NK-92 treated with Interleukin-12 subunit alpha and Interleukin-12 subunit beta, amount 100 ng/mL, for 24 hours (cell line): Measurements from ENCODE around the gene PTMS.
"Not testable (repeated sequence)": the region's sequence is repeated elsewhere in the genome, so short reads cannot be mapped to it uniquely, and the experiment has no call there.

Experiments used
- DNase-seq: peaks from one replicate; lab custom pipeline; 2025; lab: John Stamatoyannopoulos, UW

PTMS gene

GRCh38 chr12:6765634-6766581 lies at the start of gene PTMS:
TSS of gene PTMS (plus strand) at chr12:6766363. CDS start at chr12:6766706, 343 bp downstream.
- peak; percentile 36 for DNase-seq

DNA sequence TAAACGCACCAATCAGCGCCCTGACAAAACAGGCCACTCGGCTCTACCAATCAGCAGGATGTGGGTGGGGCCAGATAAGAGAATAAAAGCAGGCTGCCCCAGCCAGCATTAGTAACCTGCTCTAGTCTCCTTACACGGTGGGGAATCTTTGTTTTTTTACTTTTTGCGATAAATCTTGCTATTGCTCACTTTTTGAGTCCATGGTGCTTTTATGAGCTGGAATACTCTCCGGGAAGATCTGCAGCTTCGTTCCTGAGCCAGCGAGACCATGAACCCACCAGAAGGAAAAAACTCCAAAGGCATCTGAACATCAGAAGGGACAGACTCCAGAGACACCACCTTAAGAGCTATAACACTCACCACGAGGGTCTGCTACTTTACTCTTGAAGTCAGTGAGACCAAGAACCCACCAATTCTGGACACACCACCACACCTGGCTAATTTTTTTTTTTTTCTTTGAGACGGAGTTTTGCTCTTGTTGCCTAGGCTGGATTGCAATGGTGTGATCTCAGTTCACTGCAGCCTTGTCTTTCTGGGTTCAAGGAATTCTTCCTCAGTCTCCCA lies 49.2 kb upstream of the PTMS start:
- DNase-seq = no peak

- DNase-seq = no peak
These were observed 43.3 kb upstream of the PTMS start for GRCh38 chr12:6722863-6723262.

- DNase-seq = peak; percentile 89
These were observed 42.4 kb upstream of the PTMS start, which contains the start of gene COPS7A for GRCh38 chr12:6723607-6724408. TSS of gene COPS7A (plus strand) at chr12:6724046. CDS start at chr12:6724657, 611 bp downstream.

GRCh38 chr12:6724409-6724797 lies 41.8 kb upstream of the PTMS start:
- DNase-seq = no peak

GRCh38 chr12:6725350-6725749 lies 40.8 kb upstream of the PTMS start:
- DNase-seq = no peak

DNA sequence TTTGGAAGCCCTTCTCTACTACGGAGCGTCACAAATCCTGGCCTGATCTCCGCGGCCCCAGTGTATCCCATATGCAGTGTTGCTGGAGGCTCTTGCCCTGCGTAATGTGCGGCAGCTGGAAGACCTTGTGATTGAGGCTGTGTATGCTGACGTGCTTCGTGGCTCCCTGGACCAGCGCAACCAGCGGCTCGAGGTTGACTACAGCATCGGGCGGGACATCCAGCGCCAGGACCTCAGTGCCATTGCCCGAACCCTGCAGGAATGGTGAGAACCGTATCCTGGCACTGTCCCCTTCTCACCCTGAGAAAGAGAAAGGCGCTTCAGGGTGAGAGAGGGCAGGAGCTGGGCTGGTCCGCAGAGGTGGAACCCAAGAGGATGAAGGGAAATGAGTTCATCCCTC lies 37.0 kb upstream of the PTMS start:
- no peak for DNase-seq

DNA sequence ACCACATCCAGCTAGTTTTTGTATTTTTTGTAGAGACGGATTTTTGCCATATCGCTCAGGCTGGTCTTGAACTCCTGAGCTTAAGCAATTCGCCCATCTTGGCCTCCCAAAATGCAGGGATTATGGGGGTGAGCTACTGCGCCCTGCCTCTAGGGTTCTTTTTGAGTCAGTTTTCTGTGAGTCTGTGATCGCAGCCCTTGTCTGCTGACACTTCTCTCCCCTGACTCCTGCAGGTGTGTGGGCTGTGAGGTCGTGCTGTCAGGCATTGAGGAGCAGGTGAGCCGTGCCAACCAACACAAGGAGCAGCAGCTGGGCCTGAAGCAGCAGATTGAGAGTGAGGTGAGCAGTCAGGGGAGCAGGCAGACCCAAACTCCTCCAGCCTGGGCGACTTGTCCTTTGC lies 36.0 kb upstream of the PTMS start:
- DNase-seq = no peak

DNA sequence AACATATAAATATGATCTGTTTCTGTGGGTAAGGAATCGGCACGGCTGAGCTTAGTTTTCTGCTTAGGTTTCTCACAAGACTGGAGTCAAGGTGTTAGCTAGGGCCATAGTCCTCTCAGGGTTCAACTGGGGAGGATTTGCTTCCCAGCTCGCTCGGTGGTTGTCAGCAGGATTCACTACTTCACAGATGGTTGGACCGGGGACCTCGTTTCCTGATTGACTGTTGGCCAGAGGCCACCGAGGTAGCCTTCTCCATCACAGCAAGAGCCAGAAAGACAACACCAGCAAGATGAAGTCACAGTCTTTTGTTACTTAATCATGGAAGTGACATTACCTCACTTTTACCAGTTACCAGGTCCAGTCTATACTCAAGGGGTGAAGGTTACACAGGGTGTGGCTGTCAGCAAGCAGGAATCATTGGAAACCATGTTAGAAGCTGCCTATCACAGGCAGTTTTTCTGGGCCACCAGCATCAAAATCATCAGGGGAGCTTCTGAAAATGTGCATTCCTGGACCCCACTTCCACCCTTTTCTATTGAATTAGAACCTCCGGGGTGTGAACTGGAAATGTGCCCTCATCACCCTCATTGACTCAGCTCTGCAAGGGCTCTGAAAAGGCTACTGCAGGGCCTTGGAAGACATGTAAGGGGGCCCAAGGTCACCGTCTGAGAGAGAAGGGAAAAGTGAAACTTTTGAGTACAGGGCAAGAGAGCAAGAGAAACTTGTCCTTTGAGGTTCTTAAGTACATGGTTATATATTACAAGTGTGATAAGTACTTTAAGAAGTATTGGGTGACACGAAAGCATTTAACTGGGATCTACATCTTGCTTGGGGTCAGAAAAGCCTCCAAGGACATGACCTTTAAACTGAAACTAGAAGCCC lies 31.4 kb upstream of the PTMS start:
- DNase-seq = no peak

DNA sequence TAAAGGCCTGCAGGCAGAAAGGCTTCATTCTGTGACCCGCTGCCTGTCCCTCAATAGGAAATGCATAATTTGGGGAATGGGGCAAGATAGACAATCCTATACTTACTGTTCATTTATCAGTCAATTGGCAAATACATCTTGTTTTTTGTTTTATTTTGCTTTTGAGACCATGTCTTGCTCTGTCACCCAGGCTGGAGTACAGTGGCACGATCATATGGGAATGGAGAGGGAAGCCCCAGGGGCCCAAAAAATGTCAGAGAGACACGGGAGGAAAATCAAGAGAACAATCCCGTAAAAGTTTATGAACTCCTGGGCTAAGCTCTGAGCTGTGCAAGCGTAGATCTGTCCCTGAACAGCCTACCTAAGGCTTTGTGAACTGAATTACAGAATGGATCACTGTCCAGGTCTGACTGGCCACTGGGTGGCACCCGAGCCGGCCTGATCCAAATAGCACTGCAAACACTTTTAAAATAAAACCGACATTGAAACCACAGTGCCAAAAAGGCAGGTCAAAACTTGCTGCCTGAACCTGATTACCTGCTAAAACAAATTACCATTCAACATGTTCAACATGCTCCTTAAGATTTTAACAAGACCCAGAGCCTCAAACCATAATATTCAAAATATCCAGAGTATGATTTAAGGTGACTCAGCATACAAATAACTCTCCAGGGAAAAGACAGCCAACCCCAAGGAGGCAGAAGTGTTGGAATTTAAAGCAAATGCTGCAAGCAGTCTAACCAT lies 30.5 kb upstream of the PTMS start:
- DNase-seq = peak; percentile 15

GRCh38 chr12:6736754-6737153 lies 29.4 kb upstream of the PTMS start:
- no peak for DNase-seq

GRCh38 chr12:6742080-6742479 lies 24.1 kb upstream of the PTMS start:
- not testable (repeated sequence) for DNase-seq

- DNase-seq = no peak
These were observed 23.3 kb upstream of the PTMS start for GRCh38 chr12:6742834-6743233.

GRCh38 chr12:6743300-6743699 lies 22.9 kb upstream of the PTMS start:
- DNase-seq = not testable (repeated sequence)

DNA sequence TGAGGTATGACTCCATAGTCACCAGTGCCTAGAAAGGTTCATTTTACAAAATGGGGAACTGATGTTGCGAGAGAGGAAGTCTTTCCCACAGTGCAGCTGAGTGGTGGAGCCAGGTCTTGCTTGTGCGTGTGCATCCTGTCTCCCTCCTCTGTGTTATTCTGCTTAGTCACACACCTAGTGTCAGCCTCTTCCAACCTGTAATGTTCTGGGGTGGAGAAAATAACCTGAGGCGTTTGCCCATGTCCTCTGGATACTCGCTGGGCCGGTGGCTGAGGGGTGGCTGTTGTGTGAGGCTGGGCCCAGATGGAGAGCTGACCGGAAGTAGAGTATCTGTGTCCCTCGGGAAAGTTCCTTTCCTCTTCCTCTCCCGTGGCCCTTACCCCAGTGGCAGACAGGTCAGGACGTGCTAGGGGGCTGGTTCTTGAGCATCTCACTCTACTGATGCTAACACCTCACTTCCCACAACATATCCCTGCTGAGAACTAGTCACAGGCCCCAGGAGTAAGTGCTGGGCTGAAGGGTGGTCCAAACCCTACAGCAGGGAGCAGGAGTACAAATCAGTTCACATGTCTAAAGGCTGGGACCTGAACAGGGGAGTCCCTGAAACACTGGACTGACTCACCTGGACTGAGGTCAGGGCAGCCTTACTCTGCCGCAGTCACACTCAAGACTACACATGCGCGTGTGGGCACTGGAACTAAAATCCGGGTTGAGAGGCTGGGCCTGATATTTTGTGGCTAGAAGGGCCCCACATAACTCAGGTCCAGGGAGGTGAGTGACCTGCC lies 20.2 kb upstream of the PTMS start:
- no peak for DNase-seq

DNA sequence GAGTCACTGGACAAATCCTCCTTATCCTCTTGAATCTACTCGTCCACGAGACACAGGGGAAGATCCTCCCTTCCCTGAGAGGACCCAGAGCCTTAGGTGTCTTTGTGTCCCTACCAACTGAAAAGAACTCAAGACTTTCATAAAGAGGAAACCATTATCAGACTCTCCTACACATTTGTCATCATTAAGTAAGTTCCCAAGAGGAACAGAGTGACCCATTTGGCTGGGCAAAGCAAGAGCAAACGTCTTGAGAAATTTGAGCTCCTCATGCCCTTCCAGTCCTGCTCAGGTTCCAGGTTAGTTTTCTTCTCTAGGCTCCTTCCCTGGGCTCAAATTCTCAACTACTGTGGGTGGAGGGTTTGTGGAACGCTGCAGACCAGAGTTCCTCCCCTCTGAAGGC lies 18.9 kb upstream of the PTMS start:
- no peak for DNase-seq

- no peak for DNase-seq
These were observed 17.4 kb upstream of the PTMS start for GRCh38 chr12:6748761-6749160.

DNA sequence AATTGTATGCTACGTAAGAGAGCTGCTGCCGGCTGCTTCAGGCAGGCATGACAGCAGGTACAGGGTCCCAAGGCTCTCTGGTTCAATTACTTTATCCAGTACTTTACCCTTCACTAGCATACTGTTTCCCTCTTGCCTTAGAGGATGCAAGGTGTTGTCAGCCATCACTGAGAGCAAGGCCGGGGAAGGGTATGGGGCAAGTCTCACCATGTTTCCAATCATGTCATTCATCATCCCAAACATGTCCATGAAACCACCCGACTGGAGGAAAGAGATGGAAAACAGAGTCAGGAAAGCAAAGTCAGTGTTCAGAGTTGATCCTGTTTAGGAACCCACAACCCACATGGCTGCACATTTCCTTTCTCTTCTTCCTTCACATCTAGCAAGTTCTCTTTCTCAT lies 15.7 kb upstream of the PTMS start:
- no peak for DNase-seq

DNA sequence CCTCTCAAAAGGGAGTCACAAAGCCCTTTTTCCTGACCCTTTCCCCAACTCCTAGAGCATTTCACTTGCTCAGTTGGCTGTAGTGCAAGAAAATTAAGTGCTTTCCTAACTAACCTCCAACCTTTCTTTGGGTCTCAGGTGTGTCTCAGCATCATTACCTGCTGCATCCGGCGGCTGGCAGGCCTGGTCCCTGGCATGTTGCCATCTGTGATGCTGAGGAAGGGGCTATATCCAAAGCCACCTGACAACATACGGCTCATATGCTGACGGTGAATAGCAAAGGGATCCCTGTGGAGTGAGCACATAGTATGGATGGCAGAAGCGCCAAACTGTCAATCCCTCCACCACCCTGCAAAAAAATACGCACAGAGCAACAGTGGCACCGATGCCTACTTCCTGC lies 14.4 kb upstream of the PTMS start:
- DNase-seq = no peak
